ENCODE data around the gene RXRB. TPM values are rescaled to one million over a fixed set of nuclear protein-coding genes. Genes with fewer than 3 reads are reported as not detected.

The RXRB gene
- total and polyA plus RNA-seq, 2 of the 13 experiments (the other 11 are each of a cell fraction or from before 2014, with no cell fraction given): 26.7 to 55.7 TPM

GRCh38 chr6:33249732-33250630 is 49.5 kb upstream of the RXRB start (continued):
- TF ChIP-seq FOSL2 (CRISPR knock-in tag; IDR thresholded peaks at IDR 0.05) (no peak), FOXK1 (CRISPR knock-in tag; IDR thresholded peaks at IDR 0.05; ENCODE audit: borderline replicate concordance, low read depth) (no peak), CBX5 (CRISPR knock-in tag; IDR thresholded peaks at IDR 0.05; ENCODE audit: borderline replicate concordance) (no peak), REST (IDR thresholded peaks at IDR 0.05; ENCODE audit: borderline replicate concordance in 1 of 2, low read depth in 1 of 2, low read length in 2 of 2) (no peak), ZNF317 (CRISPR knock-in tag; IDR thresholded peaks at IDR 0.05) (no peak), ZNF619 (CRISPR knock-in tag; IDR thresholded peaks at IDR 0.05) (no peak), MTA1 (CRISPR knock-in tag; IDR thresholded peaks at IDR 0.05; ENCODE audit: borderline replicate concordance) (no peak), ZNF251 (CRISPR knock-in tag; IDR thresholded peaks at IDR 0.05) (no peak), ZNF883 (CRISPR knock-in tag; IDR thresholded peaks at IDR 0.05; ENCODE audit: not compliant biosample characterization) (peak; percentile 30), ZNF512 (CRISPR knock-in tag; IDR thresholded peaks at IDR 0.05) (0 out of 2 replicates have a peak, but pooled peaks have one; percentile 39), ZNF414 (CRISPR knock-in tag; IDR thresholded peaks at IDR 0.05) (no peak), TARDBP (CRISPR knock-in tag; IDR thresholded peaks at IDR 0.05) (no peak), ZNF576 (CRISPR knock-in tag; IDR thresholded peaks at IDR 0.05) (no peak), RFX3 (CRISPR knock-in tag; IDR thresholded peaks at IDR 0.05) (no peak), ZNF24 (IDR thresholded peaks at IDR 0.05) (no peak), ZNF891 (CRISPR knock-in tag; IDR thresholded peaks at IDR 0.05) (no peak), CEBPG (CRISPR knock-in tag; IDR thresholded peaks at IDR 0.05) (0 out of 2 replicates have a peak, but pooled peaks have one; percentile 2), SP5 (CRISPR knock-in tag; IDR thresholded peaks at IDR 0.05; ENCODE audit: borderline replicate concordance, low read depth) (no peak), SRSF1 (optimal IDR thresholded peaks at IDR 0.05; ENCODE audit: low read depth, low read length) (no peak), ZBTB7B (CRISPR knock-in tag; IDR thresholded peaks at IDR 0.05) (no peak), SOX5 (CRISPR knock-in tag; IDR thresholded peaks at IDR 0.05; ENCODE audit: borderline replicate concordance) (no peak), ZNF879 (CRISPR knock-in tag; IDR thresholded peaks at IDR 0.05) (no peak)
- TF ChIP-seq, protein P1, sequence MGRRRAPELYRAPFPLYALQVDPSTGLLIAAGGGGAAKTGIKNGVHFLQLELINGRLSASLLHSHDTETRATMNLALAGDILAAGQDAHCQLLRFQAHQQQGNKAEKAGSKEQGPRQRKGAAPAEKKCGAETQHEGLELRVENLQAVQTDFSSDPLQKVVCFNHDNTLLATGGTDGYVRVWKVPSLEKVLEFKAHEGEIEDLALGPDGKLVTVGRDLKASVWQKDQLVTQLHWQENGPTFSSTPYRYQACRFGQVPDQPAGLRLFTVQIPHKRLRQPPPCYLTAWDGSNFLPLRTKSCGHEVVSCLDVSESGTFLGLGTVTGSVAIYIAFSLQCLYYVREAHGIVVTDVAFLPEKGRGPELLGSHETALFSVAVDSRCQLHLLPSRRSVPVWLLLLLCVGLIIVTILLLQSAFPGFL (CRISPR knock-in tag; IDR thresholded peaks at IDR 0.05): peak; percentile 62; the same call in 1 of the 2 replicates
